ENCODE measurements around the gene TFAP2A.

Gene TFAP2A

GRCh38 chr6:10458287-10458686 lies 43.4 kb upstream of the TFAP2A start:
- DNase-seq, result no peak
- H3K9me3 ChIP-seq, result no peaks in the 10 kb centered on the region
- H3K4me1 ChIP-seq, result no peaks in the 10 kb centered on the region
- H3K36me3 ChIP-seq, result no peaks in the 10 kb centered on the region
- no peak for TF ChIP-seq CTCF (IDR thresholded peaks at IDR 0.05; ENCODE audit: low read depth, low read length)
- H3K4me3 ChIP-seq (ENCODE audit: low read depth, low read length), result no peak overlapping the region
- no peaks in the 10 kb centered on the region for H3K27me3 ChIP-seq

- Histone ChIP-seq H3K4me1 (no peaks in the 10 kb centered on the region), H3K27me3 (no peaks in the 10 kb centered on the region), H3K9me3 (no peaks in the 10 kb centered on the region), H3K4me3 (ENCODE audit: low read depth, low read length) (no peak overlapping the region), H3K36me3 (no peaks in the 10 kb centered on the region)
- no peak for TF ChIP-seq CTCF (IDR thresholded peaks at IDR 0.05; ENCODE audit: low read depth, low read length)
- DNase-seq, result no peak
These were observed 38.7 kb upstream of the TFAP2A start for GRCh38 chr6:10453596-10453995.

- Histone ChIP-seq H3K4me1 (no peaks in the 10 kb centered on the region), H3K36me3 (no peaks in the 10 kb centered on the region), H3K9me3 (no peaks in the 10 kb centered on the region), H3K4me3 (ENCODE audit: low read depth, low read length) (no peak overlapping the region), H3K27me3 (no peaks in the 10 kb centered on the region)
- no peak for DNase-seq
- no peak for TF ChIP-seq CTCF (IDR thresholded peaks at IDR 0.05; ENCODE audit: low read depth, low read length)
These were observed 37.1 kb upstream of the TFAP2A start for GRCh38 chr6:10451828-10452509.

- Histone ChIP-seq H3K9me3 (no peaks in the 10 kb centered on the region), H3K27me3 (no peaks in the 10 kb centered on the region), H3K4me1 (no peaks in the 10 kb centered on the region), H3K4me3 (ENCODE audit: low read depth, low read length) (no peak overlapping the region), H3K36me3 (no peaks in the 10 kb centered on the region)
- no peak for TF ChIP-seq CTCF (IDR thresholded peaks at IDR 0.05; ENCODE audit: low read depth, low read length)
- DNase-seq, result no peak
These were observed 36.5 kb upstream of the TFAP2A start for GRCh38 chr6:10451394-10451793.

- H3K9me3 ChIP-seq, result no peaks in the 10 kb centered on the region
- no peak overlapping the region for H3K4me3 ChIP-seq (ENCODE audit: low read depth, low read length)
- H3K36me3 ChIP-seq, result no peaks in the 10 kb centered on the region
- no peaks in the 10 kb centered on the region for H3K27me3 ChIP-seq
- no peak for DNase-seq
- TF ChIP-seq CTCF (IDR thresholded peaks at IDR 0.05; ENCODE audit: low read depth, low read length), result no peak
- no peaks in the 10 kb centered on the region for H3K4me1 ChIP-seq
These were observed 34.9 kb upstream of the TFAP2A start for GRCh38 chr6:10449751-10450150.

GRCh38 chr6:10448096-10448495 lies 33.2 kb upstream of the TFAP2A start:
- DNase-seq, result no peak
- H3K4me1 ChIP-seq, result no peaks in the 10 kb centered on the region
- H3K9me3 ChIP-seq, result no peaks in the 10 kb centered on the region
- no peak for TF ChIP-seq CTCF (IDR thresholded peaks at IDR 0.05; ENCODE audit: low read depth, low read length)
- H3K27me3 ChIP-seq, result no peaks in the 10 kb centered on the region
- H3K36me3 ChIP-seq, result no peaks in the 10 kb centered on the region
- no peak overlapping the region for H3K4me3 ChIP-seq (ENCODE audit: low read depth, low read length)
